A549 (cell line): Measurements from ENCODE around the gene SHANK1.

ENCODE experiments used
- CBX8 ChIP-seq: fragments of 200-600 bp; sonication (generic); IDR thresholded peaks from 2 replicates; pipeline ENCODE4 v1.6.1; 2016
- CTCF ChIP-seq: fragments of >200 bp; sonication (Bioruptor Twin); formaldehyde crosslinking; IDR thresholded peaks from 3 replicates; pipeline ENCODE4 v1.5.1; 2016
- HES2 ChIP-seq: fragments of >200 bp; sonication (Bioruptor Twin); formaldehyde crosslinking; IDR thresholded peaks from 2 replicates; pipeline ENCODE4 v1.6.1; 2016
- JUN ChIP-seq, 2 experiments: fragments of >200 bp; sonication (Bioruptor Twin); formaldehyde crosslinking; IDR thresholded peaks; 2 replicates in 1 of 2; 3 replicates in 1 of 2; pipeline ENCODE4 v1.6.1; 2016 to 2017
- MAFK ChIP-seq: fragments of 450-650 bp; IDR thresholded peaks from 2 replicates; pipeline ENCODE4 v1.6.1; 2014; ENCODE audit not compliant: partially characterized antibody
- MAX ChIP-seq: IDR thresholded peaks from 2 replicates; pipeline ENCODE4 v1.6.1; 2012
- NR3C1 ChIP-seq: fragments of >200 bp; sonication (Bioruptor Twin); formaldehyde crosslinking; IDR thresholded peaks from 3 replicates; pipeline ENCODE4 v1.6.1; 2017
- PBX3 ChIP-seq: IDR thresholded peaks from 2 replicates; pipeline ENCODE4 v1.6.1; 2012
- POLR2A ChIP-seq: IDR thresholded peaks from 2 replicates; pipeline ENCODE4 v1.6.1; 2012; ENCODE audit warnings: mild to moderate bottlenecking, low read length
- POLR2AphosphoS2 ChIP-seq: conservative IDR thresholded peaks from 2 replicates; pipeline ENCODE4 v1.6.1; 2012; ENCODE audit warnings: low read length, improper control_type of control experiment, inconsistent platforms
- RAD21 ChIP-seq, 2 experiments: fragments of >200 bp in 1 of 2; sonication (Bioruptor Twin) in 1 of 2; formaldehyde crosslinking in 1 of 2; IDR thresholded peaks in 1 of 2; conservative IDR thresholded peaks in 1 of 2; 2 replicates in 1 of 2; 3 replicates in 1 of 2; pipeline ENCODE4 v1.6.1; 2012 to 2018; ENCODE audit warnings: inconsistent platforms in 1 of 2
- USF2 ChIP-seq: fragments of 450-650 bp; IDR thresholded peaks from 2 replicates; pipeline ENCODE4 v1.6.1; 2014; ENCODE audit warnings: antibody characterized with exemption
- ZFP36 ChIP-seq: fragments of 450-650 bp; IDR thresholded peaks from 2 replicates; pipeline ENCODE4 v1.6.1; 2014; ENCODE audit warnings: borderline replicate concordance; ENCODE audit not compliant: partially characterized antibody

GRCh38 chr19:50628146-50628545 lies 91.5 kb downstream of the SHANK1 start:
- TF ChIP-seq POLR2A = no peak
- no peak for TF ChIP-seq MAFK
- TF ChIP-seq ZFP36 = no peak
- TF ChIP-seq JUN (IDR thresholded peaks at IDR 0.05) = no peak
- no peak for TF ChIP-seq MAX
- no peak for TF ChIP-seq PBX3
- TF ChIP-seq USF2 = no peak
- no peak for TF ChIP-seq POLR2AphosphoS2
- TF ChIP-seq NR3C1 = no peak
- TF ChIP-seq CBX8 = no peak
- no peak for TF ChIP-seq RAD21 (conservative IDR thresholded peaks at IDR 0.05 in 1 of 2, IDR thresholded peaks at IDR 0.05 in 1 of 2)
- no peak for TF ChIP-seq CTCF
- TF ChIP-seq HES2 = no peak
